IPS-18c (cell line): Measurements from ENCODE around the gene MBOAT1.
"Not testable (repeated sequence)": the region's sequence is repeated elsewhere in the genome, so short reads cannot be mapped to it uniquely, and the experiment has no call there.

ENCODE experiments used
- H3K4me3 ChIP-seq: 2 replicates; pipeline ENCODE4 v1.7.0; 2013; ENCODE audit warnings: low read depth, mild to moderate bottlenecking, low read length, moderate library complexity; ENCODE audit not compliant: insufficient read depth
- H3K9me3 ChIP-seq: one replicate; pipeline ENCODE4 v1.6.1; 2013; ENCODE audit warnings: mild to moderate bottlenecking, low read length, moderate library complexity; ENCODE audit not compliant: control insufficient read depth, insufficient read depth

MBOAT1 gene, protein sequence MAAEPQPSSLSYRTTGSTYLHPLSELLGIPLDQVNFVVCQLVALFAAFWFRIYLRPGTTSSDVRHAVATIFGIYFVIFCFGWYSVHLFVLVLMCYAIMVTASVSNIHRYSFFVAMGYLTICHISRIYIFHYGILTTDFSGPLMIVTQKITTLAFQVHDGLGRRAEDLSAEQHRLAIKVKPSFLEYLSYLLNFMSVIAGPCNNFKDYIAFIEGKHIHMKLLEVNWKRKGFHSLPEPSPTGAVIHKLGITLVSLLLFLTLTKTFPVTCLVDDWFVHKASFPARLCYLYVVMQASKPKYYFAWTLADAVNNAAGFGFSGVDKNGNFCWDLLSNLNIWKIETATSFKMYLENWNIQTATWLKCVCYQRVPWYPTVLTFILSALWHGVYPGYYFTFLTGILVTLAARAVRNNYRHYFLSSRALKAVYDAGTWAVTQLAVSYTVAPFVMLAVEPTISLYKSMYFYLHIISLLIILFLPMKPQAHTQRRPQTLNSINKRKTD

DNA sequence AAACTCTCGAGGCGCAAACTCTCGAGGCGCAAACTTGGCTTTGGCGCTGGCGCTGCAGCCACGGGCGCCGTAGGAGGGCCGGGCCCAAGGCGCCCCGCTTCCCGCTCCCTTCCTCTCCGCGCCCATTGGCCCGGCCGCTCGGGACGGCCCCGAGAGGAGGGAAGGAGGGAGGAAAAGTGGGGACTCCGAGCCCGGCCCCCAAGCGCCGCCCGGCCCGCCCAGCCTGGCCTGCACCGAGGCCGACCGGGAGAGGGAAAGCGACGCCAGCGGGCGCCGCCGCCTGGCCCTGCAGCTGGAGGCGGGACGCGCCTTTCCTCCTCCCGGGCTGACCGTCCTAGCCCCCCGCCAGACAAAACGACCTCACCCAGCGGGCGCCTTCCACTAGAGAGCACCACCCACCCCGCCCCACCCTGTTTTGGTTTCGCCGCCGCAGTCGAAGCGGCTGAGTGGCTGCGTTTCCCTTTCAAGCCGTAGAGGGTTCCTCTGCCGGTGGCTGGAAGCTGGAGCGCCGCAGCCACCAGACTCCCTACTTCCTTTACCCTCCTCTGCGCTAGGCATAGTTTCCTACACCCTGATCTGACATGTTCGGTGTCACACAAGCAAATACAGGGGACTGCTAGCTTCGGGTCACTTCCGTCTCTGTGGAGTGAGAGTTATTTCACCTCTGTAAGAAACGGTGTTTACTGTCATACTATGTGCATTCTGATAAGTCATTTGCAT is at the start of gene MBOAT1:
Gene MBOAT1, minus strand, starts transcription at position 78 of the 720 bp plus-strand sequence. CDS start 235 bp downstream, outside the sequence.
- Histone ChIP-seq H3K9me3 (no peaks in the 10 kb centered on the region), H3K4me3 (peak within 1 kb of the TSS; percentile 84)

- Histone ChIP-seq H3K9me3 (no peaks in the 10 kb centered on the region), H3K4me3 (no peak overlapping the region)
These were observed 49.4 kb upstream of the MBOAT1 start for GRCh38 chr6:20261685-20262084.

DNA sequence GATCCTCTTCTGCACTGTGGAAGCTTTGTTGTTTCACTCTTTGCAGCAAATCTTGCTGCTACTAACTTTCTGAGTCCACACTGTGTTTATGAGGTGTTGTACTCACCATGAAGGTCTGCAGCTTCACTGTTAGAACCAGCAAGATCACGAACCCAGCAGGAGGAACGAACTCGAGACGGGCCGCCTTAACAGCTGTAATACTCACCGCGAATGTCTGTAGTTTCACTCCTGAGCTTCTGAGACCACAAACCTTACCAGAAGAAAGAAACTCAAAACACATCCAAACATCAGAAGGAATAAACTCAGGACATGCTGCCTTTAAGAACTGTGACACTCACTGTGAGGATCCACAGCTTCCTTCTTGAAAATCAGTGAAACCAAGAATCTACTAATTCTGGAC is 48.1 kb upstream of the MBOAT1 start:
- no peaks in the 10 kb centered on the region for H3K9me3 ChIP-seq
- H3K4me3 ChIP-seq: no peak overlapping the region

DNA sequence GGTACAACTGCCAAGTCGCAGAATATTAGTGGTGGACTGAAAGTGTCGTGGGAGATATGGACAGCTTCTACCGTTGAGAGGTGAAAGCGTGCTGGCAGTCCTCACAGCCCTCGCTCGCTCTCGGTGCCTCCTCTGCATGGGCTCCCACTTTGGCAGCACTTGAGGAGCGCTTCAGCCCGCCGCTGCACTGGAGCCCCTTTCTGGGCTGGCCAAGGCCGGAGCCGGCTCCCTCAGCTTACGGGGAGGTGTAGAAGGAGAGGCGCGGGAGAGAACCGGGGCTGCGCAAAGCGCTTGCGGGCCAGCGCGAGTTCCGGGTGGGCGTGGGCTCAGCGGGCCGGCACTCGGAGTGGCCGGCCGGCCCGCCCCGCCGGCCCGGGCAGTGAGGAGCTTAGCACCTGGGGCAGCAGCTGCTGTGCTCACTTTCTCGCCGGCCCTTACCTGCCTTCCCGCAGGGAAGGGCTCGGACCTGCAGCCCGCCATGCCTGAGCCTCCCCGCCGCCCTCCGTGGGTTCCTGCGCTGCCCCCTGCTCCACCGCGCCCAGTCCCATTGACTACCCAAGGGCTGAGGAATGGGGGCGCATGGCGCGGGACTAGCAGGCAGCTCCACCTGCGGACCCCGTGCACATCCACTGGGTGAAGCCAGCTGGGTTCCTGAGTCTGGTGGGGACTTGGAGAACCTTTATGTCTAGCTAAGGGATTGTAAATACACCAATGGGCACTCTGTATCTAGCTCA is 47.2 kb upstream of the MBOAT1 start:
- Histone ChIP-seq H3K9me3 (no peaks in the 10 kb centered on the region), H3K4me3 (no peak overlapping the region)

- H3K4me3 ChIP-seq: no peak overlapping the region
These were observed 43.2 kb upstream of the MBOAT1 start for GRCh38 chr6:20255428-20255827.

DNA sequence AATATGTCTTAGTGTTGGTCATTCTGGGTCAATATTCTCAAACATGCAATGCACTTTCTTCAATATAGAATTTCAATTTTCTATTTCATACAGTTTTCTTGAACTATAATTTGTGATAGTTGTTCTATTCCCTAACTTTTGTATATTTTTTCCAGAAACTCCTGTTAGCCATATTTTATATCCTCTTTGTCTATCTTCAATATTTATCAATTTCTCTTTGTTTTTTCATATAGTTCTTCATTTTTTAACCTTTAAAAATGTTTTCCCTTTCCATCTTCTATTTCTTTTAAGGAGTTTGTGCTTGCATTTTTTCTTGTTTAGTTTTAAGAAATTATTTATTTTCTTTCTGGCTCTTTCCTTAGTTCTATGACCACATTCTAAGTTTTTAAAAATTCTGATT is 42.0 kb upstream of the MBOAT1 start:
- Histone ChIP-seq H3K9me3 (no peaks in the 10 kb centered on the region), H3K4me3 (no peak overlapping the region)

More at GRCh38 chr6:20255428-20255827, 43.2 kb upstream of the MBOAT1 start:
- H3K9me3 ChIP-seq: no peaks in the 10 kb centered on the region

DNA sequence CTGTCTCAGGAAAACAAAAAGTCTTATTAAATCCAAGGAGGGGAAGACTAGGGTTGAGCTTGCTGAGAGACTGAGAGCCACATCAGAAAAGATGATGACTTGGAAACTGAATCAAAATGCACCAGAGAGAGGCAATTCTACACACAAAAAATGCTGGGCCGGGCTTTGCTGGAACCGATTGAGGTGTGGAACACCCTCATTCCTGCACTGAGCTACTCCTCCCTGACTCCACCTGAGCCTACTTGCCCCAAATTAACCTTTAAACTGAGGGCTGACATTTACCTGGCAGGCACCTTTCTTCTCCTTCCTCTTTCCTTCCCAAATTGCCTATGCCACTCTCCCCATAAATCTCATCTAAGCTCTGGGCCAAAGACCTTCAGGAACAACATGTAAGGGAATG is 40.8 kb upstream of the MBOAT1 start:
- Histone ChIP-seq H3K4me3 (no peak overlapping the region), H3K9me3 (no peaks in the 10 kb centered on the region)

DNA sequence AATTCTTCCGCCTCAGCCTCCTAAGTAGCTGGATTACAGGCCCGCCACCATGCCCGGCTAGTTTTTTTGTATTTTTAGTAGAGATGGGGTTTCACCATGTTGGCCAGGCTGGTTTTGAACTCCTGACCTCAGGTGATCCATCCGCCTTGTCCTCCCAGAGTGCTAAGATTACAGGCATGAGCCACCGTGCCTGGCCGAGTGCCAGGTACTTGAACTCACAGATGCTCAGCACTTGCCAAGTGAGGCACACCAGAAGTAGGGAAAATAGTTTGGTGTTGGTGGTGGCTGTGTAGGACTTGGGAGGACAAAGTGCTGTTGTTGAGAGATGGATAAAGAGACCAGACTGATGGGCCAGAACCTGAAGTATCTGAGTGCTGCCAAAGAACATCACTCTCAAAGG is 40.0 kb upstream of the MBOAT1 start:
- Histone ChIP-seq H3K9me3 (no peaks in the 10 kb centered on the region), H3K4me3 (no peak overlapping the region)

GRCh38 chr6:20251525-20251924 is 39.3 kb upstream of the MBOAT1 start:
- H3K9me3 ChIP-seq: no peaks in the 10 kb centered on the region
- no peak overlapping the region for H3K4me3 ChIP-seq

DNA sequence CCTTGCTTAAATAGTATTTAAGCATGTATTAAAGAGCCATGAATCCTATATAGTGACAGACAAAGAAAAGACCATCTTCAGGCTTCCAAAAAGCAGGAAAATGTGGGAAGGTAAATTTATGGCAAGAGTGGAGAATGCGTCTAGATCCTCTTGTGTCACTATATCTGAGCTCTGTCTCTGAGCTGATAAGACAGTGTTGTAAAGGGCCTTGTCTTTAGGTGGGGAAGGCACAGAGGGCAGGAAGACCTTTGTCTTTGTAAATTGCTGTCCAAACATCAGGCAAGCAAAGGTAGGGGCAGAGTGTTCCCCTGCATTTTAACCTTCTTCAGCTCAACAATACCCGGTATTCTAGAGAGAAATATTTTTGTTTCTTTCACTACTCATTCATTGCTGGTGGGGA is 33.9 kb upstream of the MBOAT1 start:
- Histone ChIP-seq H3K9me3 (no peaks in the 10 kb centered on the region), H3K4me3 (no peak overlapping the region)

DNA sequence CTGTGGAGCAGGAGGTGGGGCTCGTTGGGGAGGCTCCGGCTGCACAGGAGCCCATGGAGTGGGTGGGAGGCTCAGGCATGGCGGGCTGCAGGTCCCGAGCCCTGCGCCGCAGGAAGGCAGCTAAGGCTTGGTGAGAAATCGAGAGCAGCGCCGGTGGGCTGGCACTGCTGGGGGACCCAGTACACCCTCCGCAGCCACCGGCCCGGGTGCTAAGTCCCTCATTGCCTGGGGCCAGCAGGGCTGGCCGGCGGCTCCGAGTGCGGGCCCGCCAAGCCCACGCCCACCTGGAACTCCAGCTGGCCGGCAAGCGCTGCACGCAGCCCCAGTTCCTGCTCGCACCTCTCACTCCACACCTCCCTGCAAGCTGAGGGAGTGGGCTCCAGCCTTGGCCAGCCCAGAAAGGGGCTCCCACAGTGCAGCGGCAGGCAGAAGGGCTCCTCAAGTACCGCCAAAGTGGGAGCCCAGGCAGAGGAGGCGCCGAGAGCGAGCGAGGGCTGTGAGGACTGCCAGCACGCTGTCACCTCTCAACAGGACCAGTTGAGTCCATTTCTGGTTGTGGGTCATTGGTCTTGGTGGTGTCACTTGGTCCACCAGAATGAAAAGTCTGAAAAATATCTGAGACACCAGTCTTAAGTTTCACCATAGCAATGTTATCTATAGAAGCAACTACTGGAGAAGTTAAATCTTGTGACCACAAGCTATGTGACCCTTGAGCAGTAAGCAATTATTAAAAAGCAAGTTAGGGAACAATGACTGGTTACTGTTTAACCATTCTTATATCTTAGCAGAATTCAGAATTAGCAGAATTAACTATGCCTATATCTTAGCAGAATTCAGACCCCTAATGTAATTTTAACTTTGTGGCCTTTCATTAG is 32.8 kb upstream of the MBOAT1 start:
- not testable (repeated sequence) for H3K4me3 ChIP-seq, H3K9me3 ChIP-seq

DNA sequence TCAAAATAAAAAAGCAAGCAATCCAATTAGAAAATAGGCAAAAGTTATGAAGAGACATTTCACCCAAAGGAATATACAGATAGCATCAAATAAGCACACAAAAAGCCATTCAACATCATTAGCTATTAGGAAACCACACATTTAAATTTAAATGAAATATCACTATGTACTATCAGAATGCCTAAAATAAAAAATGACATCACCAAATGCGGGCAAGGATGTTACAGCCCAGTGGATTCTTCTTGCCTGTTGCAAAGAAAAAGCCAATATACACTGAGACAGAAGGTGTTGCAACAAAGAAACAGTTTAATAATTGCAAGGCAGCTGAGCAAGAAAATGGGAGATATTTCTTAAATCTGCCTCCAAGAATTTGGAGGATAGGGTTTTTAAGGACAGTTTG is 31.0 kb upstream of the MBOAT1 start:
- Histone ChIP-seq H3K9me3 (no peaks in the 10 kb centered on the region), H3K4me3 (no peak overlapping the region)

- no peak overlapping the region for H3K4me3 ChIP-seq
- H3K9me3 ChIP-seq: no peaks in the 10 kb centered on the region
These were observed 30.1 kb upstream of the MBOAT1 start for GRCh38 chr6:20242397-20242796.

DNA sequence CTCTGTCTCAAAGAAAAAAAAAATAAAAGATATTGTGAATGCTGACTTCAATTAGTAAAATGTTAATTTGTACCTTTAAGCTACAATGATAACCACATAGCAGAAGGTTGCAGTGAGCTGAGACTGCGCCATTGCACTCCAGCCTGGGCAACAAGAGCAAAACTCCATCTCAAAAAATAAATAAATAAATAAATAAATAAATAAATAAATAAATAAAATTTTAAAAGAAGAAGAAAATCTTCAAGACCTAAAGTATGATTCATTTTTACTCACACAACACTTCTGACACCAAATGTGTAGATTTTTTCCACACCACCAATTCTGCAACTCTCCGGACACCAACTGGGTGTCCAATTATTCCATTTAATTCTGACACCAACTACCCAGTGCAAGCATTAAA is 28.8 kb upstream of the MBOAT1 start:
- H3K9me3 ChIP-seq: no peaks in the 10 kb centered on the region
- H3K4me3 ChIP-seq: no peak overlapping the region

GRCh38 chr6:20238688-20239587 is 26.7 kb upstream of the MBOAT1 start:
- no peak overlapping the region for H3K4me3 ChIP-seq

More at GRCh38 chr6:20238688-20239587, 26.7 kb upstream of the MBOAT1 start:
- no peaks in the 10 kb centered on the region for H3K9me3 ChIP-seq
